ENCODE data around the gene HIGD1A. TPM values are rescaled to one million over a fixed set of nuclear protein-coding genes. Genes with fewer than 3 reads are reported as not detected.

Gene HIGD1A
- total RNA-seq, 1 donor from 2014 or later, result 35.9 TPM

DNA sequence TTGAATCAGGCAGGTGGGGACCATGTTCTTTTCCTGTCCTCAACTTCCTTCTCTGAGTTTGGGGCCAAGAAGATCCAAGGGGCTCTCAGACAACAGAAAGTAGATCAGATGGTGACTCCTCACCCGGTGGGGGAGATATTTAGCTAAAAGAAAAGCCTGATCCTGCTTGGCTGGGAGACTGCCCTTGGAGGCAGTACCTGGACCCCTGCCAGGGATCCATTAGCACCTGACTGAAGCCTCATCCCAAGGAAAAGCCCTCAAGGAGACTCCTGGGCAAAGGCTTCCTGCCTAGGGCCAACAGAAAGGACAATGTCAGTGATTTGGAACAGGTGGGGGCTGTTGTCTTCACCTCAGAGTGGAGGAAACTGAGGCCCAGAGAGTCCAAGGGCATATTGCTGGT lies 68.2 kb downstream of the HIGD1A start:
- ATAC-seq (ENCODE audit: low read depth) (no peak), DNase-seq (no peak)
- Mint-ChIP-seq H3K4me1 (peaks cover 17% of the 10 kb centered on the region), H3K27ac (no peak overlapping the region), H3K9me3 (no peaks in the 10 kb centered on the region), H3K27me3 (no peaks in the 10 kb centered on the region), H3K4me3 (no peak overlapping the region), H3K36me3 (ENCODE audit: low read depth) (no peaks in the 10 kb centered on the region)
- intact Hi-C loops (cut with micrococcal nuclease), result no loop called here
- no peak for TF ChIP-seq CTCF (IDR thresholded peaks at IDR 0.05)
- ChIA-PET CTCF (no interaction called here), POLR2A (no interaction called here)

DNA sequence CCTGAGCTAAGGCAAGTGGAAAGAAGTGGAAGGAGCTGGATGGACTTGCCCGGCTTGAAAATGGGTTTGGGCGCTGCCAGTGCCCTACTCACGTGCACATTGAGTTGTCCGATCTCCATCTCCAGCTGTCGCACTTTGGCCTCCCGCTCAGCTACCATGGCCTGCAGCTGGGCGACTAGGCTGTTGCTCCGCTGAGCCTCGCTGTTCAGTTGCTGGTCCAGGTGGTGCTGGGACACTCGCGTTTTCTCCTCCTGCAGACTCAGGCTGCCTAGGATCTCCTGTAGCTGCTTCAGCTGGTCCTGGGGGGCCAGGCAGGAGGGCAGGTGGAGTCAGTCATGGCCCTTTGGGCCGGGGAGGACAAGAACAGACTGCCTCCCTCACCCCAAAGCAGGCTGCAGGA lies 68.7 kb downstream of the HIGD1A start:
- TF ChIP-seq CTCF (IDR thresholded peaks at IDR 0.05), result no peak
- Mint-ChIP-seq H3K9me3 (no peaks in the 10 kb centered on the region), H3K4me3 (no peak overlapping the region), H3K27ac (no peak overlapping the region), H3K4me1 (peaks cover 17% of the 10 kb centered on the region), H3K27me3 (no peaks in the 10 kb centered on the region), H3K36me3 (ENCODE audit: low read depth) (no peaks in the 10 kb centered on the region)
- ChIA-PET POLR2A (no interaction called here), CTCF (no interaction called here)
- intact Hi-C loops (cut with micrococcal nuclease), result no loop called here
- ATAC-seq (ENCODE audit: low read depth) (no peak), DNase-seq (no peak)

DNA sequence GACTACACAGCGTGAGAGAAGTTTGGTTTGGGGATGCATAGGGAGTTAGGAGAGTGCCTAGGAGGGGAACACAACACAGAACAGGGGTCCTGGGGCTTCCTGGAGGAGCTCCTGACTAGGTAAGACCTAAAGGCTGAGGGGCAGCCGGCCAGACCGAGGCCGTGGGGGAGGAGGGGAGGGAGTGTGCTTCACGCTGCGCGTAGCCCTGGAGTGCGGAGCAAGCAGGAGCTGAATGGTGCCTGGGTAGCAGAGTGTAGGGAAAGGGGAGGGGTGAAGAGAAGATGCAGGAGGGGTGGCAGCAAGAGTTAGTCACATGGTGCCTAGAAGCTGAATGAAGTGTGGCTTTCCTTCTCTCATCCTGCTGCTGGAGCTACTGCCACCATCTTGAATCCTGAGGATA lies 69.3 kb downstream of the HIGD1A start:
- peaks cover 17% of the 10 kb centered on the region for H3K4me1 Mint-ChIP-seq
- TF ChIP-seq CTCF (IDR thresholded peaks at IDR 0.05), result no peak
- ChIA-PET CTCF (no interaction called here), POLR2A (no interaction called here)
- H3K27me3 Mint-ChIP-seq, result no peaks in the 10 kb centered on the region
- no peak for ATAC-seq (ENCODE audit: low read depth)
- no peak overlapping the region for H3K27ac Mint-ChIP-seq
- no peak overlapping the region for H3K4me3 Mint-ChIP-seq
- no peak for DNase-seq
- no peaks in the 10 kb centered on the region for H3K9me3 Mint-ChIP-seq
- no peaks in the 10 kb centered on the region for H3K36me3 Mint-ChIP-seq (ENCODE audit: low read depth)
- intact Hi-C loops (cut with micrococcal nuclease), result no loop called here

GRCh38 chr3:42734263-42734860 lies 69.9 kb downstream of the HIGD1A start:
- Mint-ChIP-seq H3K27ac (no peak overlapping the region), H3K4me1 (peaks cover 10% of the 10 kb centered on the region), H3K4me3 (no peak overlapping the region), H3K36me3 (ENCODE audit: low read depth) (no peaks in the 10 kb centered on the region), H3K9me3 (no peaks in the 10 kb centered on the region), H3K27me3 (no peaks in the 10 kb centered on the region)
- TF ChIP-seq CTCF (IDR thresholded peaks at IDR 0.05), result no peak
- DNase-seq (no peak), ATAC-seq (ENCODE audit: low read depth) (no peak)
- CTCF ChIA-PET, result no interaction called here
- intact Hi-C loops (cut with micrococcal nuclease), result no loop called here
- POLR2A ChIA-PET, result no interaction called here

- ChIA-PET CTCF (no interaction called here), POLR2A (no interaction called here)
- no peak for TF ChIP-seq CTCF (IDR thresholded peaks at IDR 0.05)
- Mint-ChIP-seq H3K4me1 (peaks cover 3% of the 10 kb centered on the region), H3K4me3 (no peak overlapping the region), H3K36me3 (ENCODE audit: low read depth) (no peaks in the 10 kb centered on the region), H3K27me3 (no peaks in the 10 kb centered on the region), H3K9me3 (no peaks in the 10 kb centered on the region), H3K27ac (no peak overlapping the region)
- ATAC-seq (ENCODE audit: low read depth) (no peak), DNase-seq (no peak)
- intact Hi-C loops (cut with micrococcal nuclease), result no loop called here
These were observed 70.6 kb downstream of the HIGD1A start for GRCh38 chr3:42733501-42734262.

Other genes with a start within 250 kb of the HIGD1A start
- 36.4 and 38.3 TPM in 2 replicates for gene SEC22C, start 222.5 kb downstream of the HIGD1A start, total RNA-seq
- 57.0 and 61.3 TPM in 2 replicates for gene SS18L2, start 213.6 kb downstream of the HIGD1A start, total RNA-seq
- gene NKTR, start 203.8 kb downstream of the HIGD1A start, total RNA-seq, result 107 and 126 TPM in 2 replicates
- 0.88 and 1.1 TPM in 2 replicates for gene ZBTB47, start 150.8 kb downstream of the HIGD1A start, total RNA-seq
- not detected in 2 replicates for gene KLHL40, start 119.0 kb downstream of the HIGD1A start, total RNA-seq
- gene HHATL, start 101.7 kb downstream of the HIGD1A start, total RNA-seq, result not detected in 2 replicates
- 1.7 and 1.9 TPM in 2 replicates for gene CCDC13, start 31.2 kb downstream of the HIGD1A start, total RNA-seq
- 0.22 and 0.76 TPM in 2 replicates for gene ACKR2, start 5.0 kb upstream of the HIGD1A start, total RNA-seq
- gene CYP8B1, start 71.4 kb upstream of the HIGD1A start, total RNA-seq, result not detected in 2 replicates
- gene ZNF662, start 101.7 kb upstream of the HIGD1A start, total RNA-seq, result 0.42 and 0.64 TPM in 2 replicates
- not detected in 2 replicates for gene GASK1A, start 174.8 kb upstream of the HIGD1A start, total RNA-seq